ENCODE results near the gene ABLIM3. TPM values are rescaled to one million over a fixed set of nuclear protein-coding genes. Genes with fewer than 3 reads are reported as not detected.

ABLIM3 gene
- total RNA-seq, 1 donor from 2014 or later, result 50.8 TPM

DNA sequence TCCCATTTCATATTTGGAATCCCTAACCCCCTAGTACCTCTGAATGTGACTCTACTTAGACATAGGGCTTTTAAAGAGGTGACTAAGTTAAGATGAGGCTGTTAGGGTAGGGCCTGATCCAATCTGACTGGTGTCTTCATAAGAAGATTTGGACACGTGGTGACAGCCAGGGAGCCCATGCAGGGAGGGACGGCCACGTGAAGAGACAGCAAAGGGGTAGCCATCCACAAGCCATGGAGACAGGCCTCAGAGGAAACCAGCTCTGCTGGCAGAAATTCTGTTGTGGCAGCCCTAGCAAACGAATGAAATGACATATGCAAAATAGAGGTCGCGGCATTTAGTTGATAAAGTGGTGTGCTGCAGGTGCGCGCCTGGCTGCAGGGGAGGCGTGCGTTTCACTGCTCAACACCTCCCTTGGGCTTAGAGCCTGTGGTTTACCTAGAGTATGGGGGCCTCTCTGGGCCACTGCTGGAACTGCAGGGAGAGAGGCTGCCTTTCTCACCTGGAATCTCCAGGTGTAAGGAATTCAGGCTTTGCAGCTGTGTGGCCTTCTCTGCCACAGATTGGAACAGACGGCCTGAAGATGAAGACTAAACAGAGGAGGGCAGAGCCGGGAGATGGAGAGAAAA is 123.3 kb downstream of the ABLIM3 start:
- H3K4me3 ChIP-seq, result no peak overlapping the region
- intact Hi-C loops (cut with DNase I), result loop anchor here (10.0 kb wide), 1 partner anchor 300 kb away; no protein-coding TSS in a partner anchor
- no peaks in the 10 kb centered on the region for H3K36me3 ChIP-seq
- TF ChIP-seq POLR2A (IDR thresholded peaks at IDR 0.05), result no peak
- TF ChIP-seq, protein P1, sequence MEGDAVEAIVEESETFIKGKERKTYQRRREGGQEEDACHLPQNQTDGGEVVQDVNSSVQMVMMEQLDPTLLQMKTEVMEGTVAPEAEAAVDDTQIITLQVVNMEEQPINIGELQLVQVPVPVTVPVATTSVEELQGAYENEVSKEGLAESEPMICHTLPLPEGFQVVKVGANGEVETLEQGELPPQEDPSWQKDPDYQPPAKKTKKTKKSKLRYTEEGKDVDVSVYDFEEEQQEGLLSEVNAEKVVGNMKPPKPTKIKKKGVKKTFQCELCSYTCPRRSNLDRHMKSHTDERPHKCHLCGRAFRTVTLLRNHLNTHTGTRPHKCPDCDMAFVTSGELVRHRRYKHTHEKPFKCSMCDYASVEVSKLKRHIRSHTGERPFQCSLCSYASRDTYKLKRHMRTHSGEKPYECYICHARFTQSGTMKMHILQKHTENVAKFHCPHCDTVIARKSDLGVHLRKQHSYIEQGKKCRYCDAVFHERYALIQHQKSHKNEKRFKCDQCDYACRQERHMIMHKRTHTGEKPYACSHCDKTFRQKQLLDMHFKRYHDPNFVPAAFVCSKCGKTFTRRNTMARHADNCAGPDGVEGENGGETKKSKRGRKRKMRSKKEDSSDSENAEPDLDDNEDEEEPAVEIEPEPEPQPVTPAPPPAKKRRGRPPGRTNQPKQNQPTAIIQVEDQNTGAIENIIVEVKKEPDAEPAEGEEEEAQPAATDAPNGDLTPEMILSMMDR (IDR thresholded peaks at IDR 0.05), result peak in 1 of 3 experiments; percentile 8
- no peaks in the 10 kb centered on the region for H3K9me3 ChIP-seq
- no peak overlapping the region for H3K27ac ChIP-seq
- no peaks in the 10 kb centered on the region for H3K27me3 ChIP-seq
- no peaks in the 10 kb centered on the region for H3K4me1 ChIP-seq
- DNase-seq (ENCODE audit: extremely low spot score in 2 of 2), result no peak

DNA sequence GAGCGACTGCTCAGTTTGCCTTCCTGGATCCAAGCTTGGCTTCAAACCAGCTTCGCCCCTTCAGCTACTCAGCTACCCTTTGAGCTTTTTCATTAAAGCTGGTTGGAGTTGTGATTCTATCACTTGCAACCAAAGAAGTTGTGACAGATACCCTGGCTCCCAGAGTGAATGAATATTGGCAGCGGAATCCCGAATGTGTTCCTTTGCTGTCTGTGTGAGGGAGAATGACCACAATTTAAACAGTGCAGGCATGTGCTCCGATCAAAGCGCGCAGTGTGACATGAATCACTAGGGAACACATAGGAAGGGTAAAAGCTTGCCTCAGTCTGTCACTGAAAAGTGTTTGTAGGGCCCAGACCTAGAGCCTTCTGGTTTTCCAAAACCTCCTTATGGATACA is 123.8 kb downstream of the ABLIM3 start:
- no peak for DNase-seq (ENCODE audit: extremely low spot score in 2 of 2)
- TF ChIP-seq POLR2AphosphoS5 (IDR thresholded peaks at IDR 0.05; ENCODE audit: insufficient read depth in 1 of 2, low read depth in 1 of 2) (no peak), POLR2A (IDR thresholded peaks at IDR 0.05) (no peak)
- TF ChIP-seq, protein P1 (IDR thresholded peaks at IDR 0.05), result no peak
- H3K27ac ChIP-seq, result no peak overlapping the region
- no peaks in the 10 kb centered on the region for H3K9me3 ChIP-seq
- no peaks in the 10 kb centered on the region for H3K27me3 ChIP-seq
- no peaks in the 10 kb centered on the region for H3K36me3 ChIP-seq
- H3K4me1 ChIP-seq, result no peaks in the 10 kb centered on the region
- intact Hi-C loops (cut with DNase I), result loop anchor here (10.0 kb wide), 1 partner anchor 300 kb away; no protein-coding TSS in a partner anchor
- no peak overlapping the region for H3K4me3 ChIP-seq

DNA sequence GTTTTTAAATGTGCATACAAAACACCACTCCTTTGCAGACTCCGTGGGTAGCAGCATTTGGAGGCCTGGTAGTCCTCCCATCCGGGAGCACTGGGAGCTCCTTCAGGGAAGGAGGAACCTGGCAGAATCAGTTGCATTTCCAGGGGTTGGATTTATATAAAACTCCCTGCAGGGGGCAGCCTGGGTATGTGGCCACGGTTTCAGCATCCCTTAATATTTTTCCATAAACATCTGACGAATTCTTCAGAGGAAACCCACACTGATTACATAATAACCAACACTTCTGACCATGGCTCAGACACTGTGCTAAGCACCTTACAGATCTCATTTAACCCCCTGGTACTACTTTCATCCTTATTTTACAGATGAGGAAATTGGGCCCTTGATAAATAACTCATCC is 124.3 kb downstream of the ABLIM3 start:
- TF ChIP-seq POLR2AphosphoS5 (IDR thresholded peaks at IDR 0.05; ENCODE audit: insufficient read depth in 1 of 2, low read depth in 1 of 2) (no peak), POLR2A (IDR thresholded peaks at IDR 0.05) (no peak)
- TF ChIP-seq, protein P1 (IDR thresholded peaks at IDR 0.05), result no peak
- Histone ChIP-seq H3K4me1 (no peaks in the 10 kb centered on the region), H3K27ac (no peak overlapping the region), H3K4me3 (no peak overlapping the region), H3K9me3 (no peaks in the 10 kb centered on the region), H3K36me3 (no peaks in the 10 kb centered on the region), H3K27me3 (no peaks in the 10 kb centered on the region)
- intact Hi-C loops (cut with DNase I), result loop anchor here (10.0 kb wide), 1 partner anchor 299 kb away; no protein-coding TSS in a partner anchor
- no peak for DNase-seq (ENCODE audit: extremely low spot score in 2 of 2)

DNA sequence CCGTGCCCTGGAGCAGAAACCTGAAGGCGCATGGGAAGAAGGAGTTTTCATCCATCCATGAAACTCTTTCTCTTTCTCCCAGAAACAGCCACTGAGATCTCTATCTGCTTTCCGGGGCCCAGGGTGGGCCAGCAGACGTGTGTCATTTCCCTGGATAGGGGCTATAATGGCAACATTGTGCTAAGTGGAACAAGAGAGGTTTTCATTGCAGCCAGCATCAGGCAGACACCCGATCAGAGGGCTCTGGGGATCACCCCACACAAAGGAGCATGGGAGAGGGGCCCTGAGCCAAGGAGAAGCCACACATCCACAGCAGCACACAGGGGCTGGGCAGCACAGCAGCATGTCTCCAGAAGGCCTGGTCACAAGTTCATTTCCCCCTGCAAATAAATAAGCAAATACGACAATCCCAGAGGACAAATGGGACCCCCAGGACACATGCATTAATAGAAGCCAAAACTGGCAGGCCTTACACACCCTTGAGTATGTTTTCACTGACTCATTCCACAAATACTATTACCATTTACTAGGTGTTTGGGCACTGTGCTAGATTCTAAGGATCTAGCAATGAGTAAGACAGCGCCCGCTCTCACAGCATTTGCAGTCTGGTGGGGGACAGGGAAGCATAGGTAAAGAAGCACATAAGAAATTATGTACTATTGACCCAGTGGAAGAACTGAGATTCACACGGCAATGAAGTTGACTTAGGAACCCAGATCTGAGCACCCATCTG is 126.1 kb downstream of the ABLIM3 start:
- Histone ChIP-seq H3K27me3 (no peaks in the 10 kb centered on the region), H3K36me3 (no peaks in the 10 kb centered on the region), H3K4me1 (peaks cover 9% of the 10 kb centered on the region), H3K4me3 (no peak overlapping the region), H3K27ac (no peak overlapping the region), H3K9me3 (no peaks in the 10 kb centered on the region)
- TF ChIP-seq POLR2AphosphoS5 (IDR thresholded peaks at IDR 0.05; ENCODE audit: insufficient read depth in 1 of 2, low read depth in 1 of 2) (no peak), POLR2A (IDR thresholded peaks at IDR 0.05) (no peak)
- intact Hi-C loops (cut with DNase I), result loop anchor here (10.0 kb wide), 1 partner anchor 297 kb away; no protein-coding TSS in a partner anchor
- DNase-seq (ENCODE audit: extremely low spot score in 2 of 2), result no peak

DNA sequence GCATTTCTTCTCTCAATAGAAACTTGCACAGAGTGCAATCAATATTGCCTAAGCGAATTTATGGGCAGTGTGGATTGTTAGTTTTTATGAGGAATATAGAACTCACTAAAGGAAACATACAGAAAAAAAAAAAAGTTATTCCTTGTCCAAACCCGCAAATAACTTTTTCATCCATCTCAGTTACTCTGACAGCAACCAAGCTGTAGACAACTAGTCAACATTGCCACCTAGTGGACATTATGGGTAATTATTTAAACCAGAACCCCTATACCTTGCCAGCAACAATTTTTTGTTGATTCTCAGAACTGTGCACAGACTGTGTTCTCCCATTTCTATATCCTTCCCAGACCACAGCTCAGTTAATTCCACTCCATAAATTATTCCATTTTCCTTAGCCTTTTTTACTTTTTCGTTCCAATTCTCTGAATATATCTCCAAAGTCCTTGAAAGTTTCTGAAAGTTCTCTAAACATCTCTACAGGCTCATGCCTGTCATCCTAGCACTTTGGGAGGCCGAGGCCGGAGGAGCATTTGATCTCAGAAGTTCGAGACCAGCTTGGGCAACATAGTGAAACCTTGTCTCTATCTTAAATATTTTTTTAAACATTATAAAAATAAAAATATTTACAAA is 127.8 kb downstream of the ABLIM3 start:
- intact Hi-C loops (cut with DNase I), result loop anchor here (10.0 kb wide), 1 partner anchor 296 kb away; no protein-coding TSS in a partner anchor
- no peak for DNase-seq (ENCODE audit: extremely low spot score in 2 of 2)
- peaks cover 18% of the 10 kb centered on the region for H3K4me1 ChIP-seq
- H3K27me3 ChIP-seq, result no peaks in the 10 kb centered on the region
- H3K27ac ChIP-seq, result no peak overlapping the region
- H3K9me3 ChIP-seq, result no peaks in the 10 kb centered on the region
- no peak for TF ChIP-seq POLR2AphosphoS5 (IDR thresholded peaks at IDR 0.05; ENCODE audit: insufficient read depth in 1 of 2, low read depth in 1 of 2)
- TF ChIP-seq, protein P1 (IDR thresholded peaks at IDR 0.05), result peak; percentile 28 to 68 (median 66)
- H3K36me3 ChIP-seq, result no peaks in the 10 kb centered on the region
- no peak overlapping the region for H3K4me3 ChIP-seq
